Measurements from ENCODE around the gene ELL. TPM values are rescaled to one million over a fixed set of nuclear protein-coding genes. Genes with fewer than 3 reads are reported as not detected.
A peak's percentile ranks its signal among the peaks of the same experiment; 100 is the strongest.

The ELL gene
- total and polyA plus RNA-seq, 9 of the 15 experiments (the other 6 are each of a cell fraction or from before 2014, with no cell fraction given) = 0.24 to 22.5 (median 4.1) TPM

- no peak for TF ChIP-seq MBD1 (CRISPR knock-in tag; IDR thresholded peaks at IDR 0.05)
- peak in 1 of 2 experiments; percentile 92; a peak in 2 of 4 replicates for TF ChIP-seq NONO (IDR thresholded peaks at IDR 0.05; ENCODE audit: low read depth in 2 of 2, low read length in 1 of 2)
- TF ChIP-seq ZNF263 (CRISPR knock-in tag; IDR thresholded peaks at IDR 0.05; ENCODE audit: borderline replicate concordance) = peak; percentile 100
- 0 out of 2 replicates have a peak, but pooled peaks have one; percentile 21 for TF ChIP-seq DEAF1 (CRISPR knock-in tag; IDR thresholded peaks at IDR 0.05)
- TF ChIP-seq, protein P1, sequence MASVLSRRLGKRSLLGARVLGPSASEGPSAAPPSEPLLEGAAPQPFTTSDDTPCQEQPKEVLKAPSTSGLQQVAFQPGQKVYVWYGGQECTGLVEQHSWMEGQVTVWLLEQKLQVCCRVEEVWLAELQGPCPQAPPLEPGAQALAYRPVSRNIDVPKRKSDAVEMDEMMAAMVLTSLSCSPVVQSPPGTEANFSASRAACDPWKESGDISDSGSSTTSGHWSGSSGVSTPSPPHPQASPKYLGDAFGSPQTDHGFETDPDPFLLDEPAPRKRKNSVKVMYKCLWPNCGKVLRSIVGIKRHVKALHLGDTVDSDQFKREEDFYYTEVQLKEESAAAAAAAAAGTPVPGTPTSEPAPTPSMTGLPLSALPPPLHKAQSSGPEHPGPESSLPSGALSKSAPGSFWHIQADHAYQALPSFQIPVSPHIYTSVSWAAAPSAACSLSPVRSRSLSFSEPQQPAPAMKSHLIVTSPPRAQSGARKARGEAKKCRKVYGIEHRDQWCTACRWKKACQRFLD (CRISPR knock-in tag; IDR thresholded peaks at IDR 0.05) = no peak; the same call in 1 of the 2 replicates
- TF ChIP-seq SP2 (IDR thresholded peaks at IDR 0.05; ENCODE audit: extremely low read depth, low read depth, low read length, poor library complexity, severe bottlenecking) = no peak
- TF ChIP-seq HLTF (IDR thresholded peaks at IDR 0.05) = peak; percentile 66; the same call in 1 of the 2 replicates
- no peak for TF ChIP-seq ZNF77 (CRISPR knock-in tag; IDR thresholded peaks at IDR 0.05)
- no peak for TF ChIP-seq PRMT5 (CRISPR knock-in tag; IDR thresholded peaks at IDR 0.05)
- peak; percentile 96 for TF ChIP-seq ZNF740 (CRISPR knock-in tag; IDR thresholded peaks at IDR 0.05)
- peak; percentile 54 to 87 for TF ChIP-seq ZNF740 (tag; IDR thresholded peaks at IDR 0.05)
- TF ChIP-seq ZMIZ1 (IDR thresholded peaks at IDR 0.05; ENCODE audit: low read depth in 2 of 2, low read length in 2 of 2) = no peak
- TF ChIP-seq RBM39 (optimal IDR thresholded peaks at IDR 0.05; ENCODE audit: low read depth, low read length) = peak; percentile 75
- 0 out of 2 replicates have a peak, but pooled peaks have one; percentile 13 for TF ChIP-seq PTBP1 (IDR thresholded peaks at IDR 0.05; ENCODE audit: low read depth, low read length)
- peak; percentile 86 for TF ChIP-seq ZNF311 (CRISPR knock-in tag; IDR thresholded peaks at IDR 0.05)
- peak; percentile 68; the same call in 1 of the 2 replicates for TF ChIP-seq SMARCE1 (IDR thresholded peaks at IDR 0.05)
- no peak for TF ChIP-seq HMG20A (CRISPR knock-in tag; conservative IDR thresholded peaks at IDR 0.05)
Observed at GRCh38 chr19:18415178-18415867, 106.5 kb downstream of the ELL start (continued).
